ENCODE data around the gene GREB1L.

DNA sequence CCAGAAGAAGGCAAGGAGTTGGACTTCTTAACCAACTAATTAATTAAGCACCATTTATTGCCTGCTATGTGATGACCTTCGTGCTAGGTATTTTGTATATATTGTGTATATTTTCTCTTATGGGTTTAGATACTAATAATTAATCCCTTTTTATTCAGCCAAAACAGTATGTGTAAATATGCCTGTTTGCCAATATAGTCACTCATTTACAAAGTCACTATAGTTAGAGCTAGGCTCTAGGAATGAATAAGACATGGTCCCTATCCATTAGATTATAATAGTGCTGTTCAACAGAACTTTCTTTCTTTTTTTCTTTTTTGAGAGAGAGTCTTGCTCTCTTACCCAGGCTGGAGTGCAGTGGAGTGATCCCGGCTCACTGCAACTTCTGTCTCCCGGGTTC is 51.4 kb downstream of the GREB1L start:
- TF ChIP-seq, protein P1, sequence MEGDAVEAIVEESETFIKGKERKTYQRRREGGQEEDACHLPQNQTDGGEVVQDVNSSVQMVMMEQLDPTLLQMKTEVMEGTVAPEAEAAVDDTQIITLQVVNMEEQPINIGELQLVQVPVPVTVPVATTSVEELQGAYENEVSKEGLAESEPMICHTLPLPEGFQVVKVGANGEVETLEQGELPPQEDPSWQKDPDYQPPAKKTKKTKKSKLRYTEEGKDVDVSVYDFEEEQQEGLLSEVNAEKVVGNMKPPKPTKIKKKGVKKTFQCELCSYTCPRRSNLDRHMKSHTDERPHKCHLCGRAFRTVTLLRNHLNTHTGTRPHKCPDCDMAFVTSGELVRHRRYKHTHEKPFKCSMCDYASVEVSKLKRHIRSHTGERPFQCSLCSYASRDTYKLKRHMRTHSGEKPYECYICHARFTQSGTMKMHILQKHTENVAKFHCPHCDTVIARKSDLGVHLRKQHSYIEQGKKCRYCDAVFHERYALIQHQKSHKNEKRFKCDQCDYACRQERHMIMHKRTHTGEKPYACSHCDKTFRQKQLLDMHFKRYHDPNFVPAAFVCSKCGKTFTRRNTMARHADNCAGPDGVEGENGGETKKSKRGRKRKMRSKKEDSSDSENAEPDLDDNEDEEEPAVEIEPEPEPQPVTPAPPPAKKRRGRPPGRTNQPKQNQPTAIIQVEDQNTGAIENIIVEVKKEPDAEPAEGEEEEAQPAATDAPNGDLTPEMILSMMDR (IDR thresholded peaks at IDR 0.05), result no peak
- TF ChIP-seq, protein P2, sequence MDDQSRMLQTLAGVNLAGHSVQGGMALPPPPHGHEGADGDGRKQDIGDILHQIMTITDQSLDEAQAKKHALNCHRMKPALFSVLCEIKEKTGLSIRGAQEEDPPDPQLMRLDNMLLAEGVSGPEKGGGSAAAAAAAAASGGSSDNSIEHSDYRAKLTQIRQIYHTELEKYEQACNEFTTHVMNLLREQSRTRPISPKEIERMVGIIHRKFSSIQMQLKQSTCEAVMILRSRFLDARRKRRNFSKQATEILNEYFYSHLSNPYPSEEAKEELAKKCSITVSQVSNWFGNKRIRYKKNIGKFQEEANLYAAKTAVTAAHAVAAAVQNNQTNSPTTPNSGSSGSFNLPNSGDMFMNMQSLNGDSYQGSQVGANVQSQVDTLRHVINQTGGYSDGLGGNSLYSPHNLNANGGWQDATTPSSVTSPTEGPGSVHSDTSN (IDR thresholded peaks at IDR 0.05), result no peak
- TF ChIP-seq TAF1 (IDR thresholded peaks at IDR 0.05; ENCODE audit: borderline replicate concordance, low read depth, low read length), result no peak
- no peak for TF ChIP-seq ELF1 (IDR thresholded peaks at IDR 0.05)
- TF ChIP-seq MXI1 (IDR thresholded peaks at IDR 0.05; ENCODE audit: low read depth, low read length), result no peak
- TF ChIP-seq NFIC (IDR thresholded peaks at IDR 0.05; ENCODE audit: borderline replicate concordance), result no peak
- TF ChIP-seq POLR2AphosphoS5 (IDR thresholded peaks at IDR 0.05; ENCODE audit: low read depth, low read length), result no peak
- TF ChIP-seq EZH2phosphoT487 (IDR thresholded peaks at IDR 0.05; ENCODE audit: borderline replicate concordance, low read depth), result no peak
- TF ChIP-seq, protein P3, sequence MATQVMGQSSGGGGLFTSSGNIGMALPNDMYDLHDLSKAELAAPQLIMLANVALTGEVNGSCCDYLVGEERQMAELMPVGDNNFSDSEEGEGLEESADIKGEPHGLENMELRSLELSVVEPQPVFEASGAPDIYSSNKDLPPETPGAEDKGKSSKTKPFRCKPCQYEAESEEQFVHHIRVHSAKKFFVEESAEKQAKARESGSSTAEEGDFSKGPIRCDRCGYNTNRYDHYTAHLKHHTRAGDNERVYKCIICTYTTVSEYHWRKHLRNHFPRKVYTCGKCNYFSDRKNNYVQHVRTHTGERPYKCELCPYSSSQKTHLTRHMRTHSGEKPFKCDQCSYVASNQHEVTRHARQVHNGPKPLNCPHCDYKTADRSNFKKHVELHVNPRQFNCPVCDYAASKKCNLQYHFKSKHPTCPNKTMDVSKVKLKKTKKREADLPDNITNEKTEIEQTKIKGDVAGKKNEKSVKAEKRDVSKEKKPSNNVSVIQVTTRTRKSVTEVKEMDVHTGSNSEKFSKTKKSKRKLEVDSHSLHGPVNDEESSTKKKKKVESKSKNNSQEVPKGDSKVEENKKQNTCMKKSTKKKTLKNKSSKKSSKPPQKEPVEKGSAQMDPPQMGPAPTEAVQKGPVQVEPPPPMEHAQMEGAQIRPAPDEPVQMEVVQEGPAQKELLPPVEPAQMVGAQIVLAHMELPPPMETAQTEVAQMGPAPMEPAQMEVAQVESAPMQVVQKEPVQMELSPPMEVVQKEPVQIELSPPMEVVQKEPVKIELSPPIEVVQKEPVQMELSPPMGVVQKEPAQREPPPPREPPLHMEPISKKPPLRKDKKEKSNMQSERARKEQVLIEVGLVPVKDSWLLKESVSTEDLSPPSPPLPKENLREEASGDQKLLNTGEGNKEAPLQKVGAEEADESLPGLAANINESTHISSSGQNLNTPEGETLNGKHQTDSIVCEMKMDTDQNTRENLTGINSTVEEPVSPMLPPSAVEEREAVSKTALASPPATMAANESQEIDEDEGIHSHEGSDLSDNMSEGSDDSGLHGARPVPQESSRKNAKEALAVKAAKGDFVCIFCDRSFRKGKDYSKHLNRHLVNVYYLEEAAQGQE (IDR thresholded peaks at IDR 0.05; ENCODE audit: low read depth, low read length), result no peak
- TF ChIP-seq, protein P4, sequence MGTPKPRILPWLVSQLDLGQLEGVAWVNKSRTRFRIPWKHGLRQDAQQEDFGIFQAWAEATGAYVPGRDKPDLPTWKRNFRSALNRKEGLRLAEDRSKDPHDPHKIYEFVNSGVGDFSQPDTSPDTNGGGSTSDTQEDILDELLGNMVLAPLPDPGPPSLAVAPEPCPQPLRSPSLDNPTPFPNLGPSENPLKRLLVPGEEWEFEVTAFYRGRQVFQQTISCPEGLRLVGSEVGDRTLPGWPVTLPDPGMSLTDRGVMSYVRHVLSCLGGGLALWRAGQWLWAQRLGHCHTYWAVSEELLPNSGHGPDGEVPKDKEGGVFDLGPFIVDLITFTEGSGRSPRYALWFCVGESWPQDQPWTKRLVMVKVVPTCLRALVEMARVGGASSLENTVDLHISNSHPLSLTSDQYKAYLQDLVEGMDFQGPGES (IDR thresholded peaks at IDR 0.05; ENCODE audit: low read depth, low read length), result no peak
- no peak for TF ChIP-seq RCOR1 (IDR thresholded peaks at IDR 0.05; ENCODE audit: low read length)

Data from SK-N-SH (cell line).